Stimulated activated CD8-positive, alpha-beta memory T cell treated with anti-CD3 and anti-CD28 coated beads, Interleukin-15, amount 100 ng/mL, for 24 hours (primary cell): ENCODE data around the gene TFF1.
"Not testable (repeated sequence)": the region's sequence is repeated elsewhere in the genome, so short reads cannot be mapped to it uniquely, and the experiment has no call there.

ENCODE experiments used
- DNase-seq: peaks from one replicate; pipeline ENCODE4 v3.0.0-alpha.2; 2020; ENCODE audit warnings: low read depth

The TFF1 gene

DNA sequence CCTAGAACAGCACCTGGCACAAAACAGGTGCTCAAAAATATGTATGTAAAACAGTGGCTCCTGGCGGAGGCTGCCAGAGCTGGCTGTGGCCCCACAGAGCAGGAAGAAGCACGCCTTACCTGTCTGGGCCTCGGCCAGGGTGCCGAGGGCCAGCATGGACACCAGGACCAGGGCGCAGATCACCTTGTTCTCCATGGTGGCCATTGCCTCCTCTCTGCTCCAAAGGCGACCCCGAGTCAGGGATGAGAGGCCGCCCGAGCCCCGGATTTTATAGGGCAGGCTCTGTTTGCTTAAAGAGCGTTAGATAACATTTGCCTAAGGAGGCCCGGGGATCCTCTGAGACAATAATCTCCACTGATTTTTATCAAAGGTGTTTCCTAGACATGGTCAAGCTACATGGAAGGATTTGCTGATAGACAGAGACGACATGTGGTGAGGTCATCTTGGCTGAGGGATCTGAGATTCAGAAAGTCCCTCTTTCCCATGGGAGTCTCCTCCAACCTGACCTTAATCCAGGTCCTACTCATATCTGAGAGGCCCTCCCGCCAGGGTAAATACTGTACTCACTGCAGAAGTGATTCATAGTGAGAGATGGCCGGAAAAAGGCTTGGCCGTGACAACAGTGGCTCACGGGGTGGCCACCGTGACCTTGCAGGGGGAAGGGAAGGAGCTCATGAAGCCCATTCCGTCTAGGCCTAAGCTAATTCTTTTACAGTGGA lies at the start of gene TFF1:
TSS of gene TFF1 (minus strand) at position 244 of the 719 bp plus-strand sequence. CDS start at position 204, 40 bp downstream.
- no peak for DNase-seq

DNA sequence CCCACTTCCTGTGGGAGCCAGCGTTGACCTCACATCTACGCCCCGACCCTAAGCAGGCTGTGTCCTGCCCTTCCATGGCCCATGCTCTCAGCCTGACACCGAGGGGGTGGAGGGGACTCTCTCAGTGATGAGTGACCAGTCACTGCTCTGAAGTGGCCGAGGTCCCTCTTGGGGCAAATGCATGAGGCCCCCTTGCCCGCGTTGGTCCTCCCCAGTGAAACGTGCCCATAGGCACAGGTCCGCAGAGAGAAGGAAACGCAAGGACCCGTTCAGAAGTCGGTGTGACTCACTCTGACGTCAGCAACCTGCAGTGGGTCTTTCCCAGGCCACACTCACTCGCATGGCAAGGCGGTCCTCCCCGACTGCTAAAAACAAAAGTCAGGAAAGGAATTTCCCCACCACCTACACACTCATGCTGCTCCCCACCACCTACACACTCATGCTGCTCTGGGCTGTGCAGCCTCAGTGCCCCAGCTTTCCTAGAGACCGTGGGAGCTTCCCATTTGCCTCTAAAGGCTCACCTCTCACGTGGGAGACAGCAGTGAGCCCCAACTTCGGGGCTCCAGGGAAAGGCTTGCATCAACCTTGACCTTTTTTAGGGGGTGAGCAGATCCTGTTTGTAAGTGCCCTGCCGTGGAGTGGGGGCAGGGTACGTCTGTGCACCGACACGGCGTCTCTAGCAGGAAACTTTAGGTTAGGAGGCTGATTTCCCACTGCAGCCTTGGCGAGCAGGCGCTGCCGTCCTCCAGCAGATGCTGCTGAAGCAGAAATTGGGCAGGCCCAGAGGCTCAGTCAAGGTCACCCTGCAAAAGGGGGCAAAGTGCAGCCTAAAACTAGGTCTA lies 48.8 kb upstream of the TFF1 start:
- peak; percentile 63 for DNase-seq

DNA sequence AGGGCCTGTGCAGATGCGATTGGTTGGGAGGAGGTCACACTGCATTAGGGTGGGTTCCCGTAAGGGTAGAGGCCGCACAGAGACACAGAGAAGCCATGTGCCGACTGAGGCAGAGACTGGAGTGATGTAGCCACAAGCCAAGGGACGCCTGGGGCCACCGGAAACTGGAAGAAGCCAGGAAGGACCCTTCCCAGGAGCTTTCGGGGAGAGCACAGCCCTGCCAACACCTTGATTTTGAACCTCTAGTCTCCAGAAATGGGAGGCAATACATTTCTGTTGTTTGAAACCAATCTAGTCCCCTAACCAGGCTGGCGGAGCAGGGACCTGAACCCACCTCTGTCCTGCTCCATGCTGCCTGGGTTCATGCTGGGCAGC lies 48.2 kb upstream of the TFF1 start:
- DNase-seq, result no peak

DNA sequence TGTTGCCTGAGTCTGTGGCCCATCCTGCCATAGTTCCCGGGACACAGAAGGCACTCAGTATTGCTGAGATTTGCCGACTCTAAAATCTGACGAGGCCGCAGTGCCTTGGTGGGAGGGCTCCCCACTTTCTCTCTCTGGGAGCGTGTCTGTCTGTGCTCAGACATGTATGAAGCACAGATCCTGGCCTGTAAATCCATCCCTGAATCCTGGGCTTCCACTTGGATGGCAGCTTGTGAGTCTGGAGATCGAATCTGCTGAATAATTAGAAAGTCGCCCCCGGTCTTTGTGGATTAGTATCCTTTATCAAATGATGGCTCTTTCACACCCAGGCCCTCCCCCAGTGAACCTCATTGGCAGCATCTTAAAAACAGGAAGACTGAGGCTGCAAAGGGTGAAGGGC lies 47.7 kb upstream of the TFF1 start:
- DNase-seq, result no peak

DNA sequence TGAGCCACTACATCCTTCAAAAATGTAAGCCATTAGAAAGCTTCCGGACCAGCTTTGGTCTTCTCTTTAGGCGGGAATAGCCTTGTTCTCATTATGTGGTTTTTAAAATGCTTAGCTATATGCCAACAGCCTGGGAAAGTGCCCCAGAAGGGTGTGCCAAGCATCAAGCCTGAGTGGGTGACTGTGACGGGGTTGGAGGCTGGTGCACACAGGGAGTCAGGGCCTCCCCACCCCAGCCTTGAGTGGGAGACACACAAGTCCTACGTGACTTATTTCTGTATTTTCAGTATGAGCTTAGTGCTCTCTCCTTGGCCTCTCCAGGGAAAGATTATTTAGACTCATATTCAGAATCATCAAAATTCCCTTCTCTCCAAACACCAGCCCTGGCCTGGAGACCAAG lies 47.2 kb upstream of the TFF1 start:
- no peak for DNase-seq

DNA sequence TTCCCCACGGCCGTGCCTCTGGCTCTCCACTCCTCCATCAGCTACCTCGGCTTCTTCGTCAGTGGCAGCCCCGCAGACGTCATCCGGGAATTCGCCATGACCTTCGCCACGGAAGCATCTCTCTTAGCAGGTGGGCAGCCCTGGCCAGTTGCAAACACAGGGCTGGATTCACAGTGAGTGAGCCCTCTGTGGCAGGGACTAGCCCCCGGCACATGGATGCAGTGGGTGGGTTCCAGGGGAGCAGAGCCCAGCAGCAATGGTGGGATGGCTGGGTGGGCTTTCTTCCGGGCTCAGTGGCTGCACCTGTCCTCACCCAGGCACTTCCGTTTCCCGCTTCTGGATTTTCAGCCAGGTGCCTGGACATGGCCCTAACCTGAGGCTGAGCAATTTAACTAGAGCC lies 46.8 kb upstream of the TFF1 start:
- DNase-seq, result no peak

DNA sequence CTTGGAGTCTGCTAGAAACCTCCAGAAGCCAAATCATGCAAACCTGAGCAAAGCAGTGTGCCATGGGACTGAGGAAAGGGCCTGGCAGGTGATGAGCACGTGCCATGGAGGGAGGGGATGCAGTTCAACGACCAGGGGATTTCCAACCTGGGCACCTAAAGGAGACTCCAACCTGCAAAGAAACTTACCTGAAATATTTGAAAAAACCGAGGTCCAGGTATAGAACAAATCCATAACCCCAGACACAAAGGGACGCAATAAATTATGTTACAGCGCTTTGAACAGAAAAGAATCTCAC lies 46.2 kb upstream of the TFF1 start:
- DNase-seq, result no peak

DNA sequence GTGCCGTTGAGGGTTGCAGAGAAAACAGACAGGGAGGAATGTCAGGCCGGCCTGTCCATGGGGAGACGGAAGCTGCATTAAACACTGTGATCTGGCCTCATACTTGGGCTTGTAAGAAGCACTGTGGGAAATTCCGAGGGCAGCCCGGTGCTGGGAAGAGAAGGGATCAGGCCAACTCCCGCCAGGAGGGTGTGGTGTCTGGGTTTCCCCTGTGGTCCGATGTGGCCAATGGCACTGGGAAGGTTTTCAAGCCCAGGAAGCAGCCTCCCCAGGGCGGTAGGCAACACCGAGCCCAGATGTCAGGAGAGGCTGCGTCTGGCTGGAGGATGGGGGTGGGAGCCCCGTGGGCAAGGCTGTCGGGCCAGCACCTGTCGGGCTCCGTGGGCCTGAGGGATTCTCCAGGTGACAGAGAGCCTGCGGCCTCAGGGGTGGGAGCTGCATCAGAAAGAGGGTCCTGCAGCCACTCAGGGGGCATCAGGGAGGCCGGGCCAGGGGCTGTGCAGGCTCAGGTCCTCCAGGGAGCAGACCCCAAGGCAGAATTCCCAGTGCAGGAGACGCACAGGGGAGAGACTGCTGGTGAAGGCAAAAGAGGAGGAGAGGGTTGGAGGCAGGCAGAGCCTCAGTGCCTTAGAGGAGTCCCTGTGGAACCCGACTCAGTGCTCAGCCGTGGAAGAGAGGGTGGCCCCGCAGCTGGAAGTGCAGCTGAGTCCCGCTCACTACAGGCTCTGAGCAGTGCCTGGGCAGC lies 45.7 kb upstream of the TFF1 start:
- DNase-seq, result no peak

DNA sequence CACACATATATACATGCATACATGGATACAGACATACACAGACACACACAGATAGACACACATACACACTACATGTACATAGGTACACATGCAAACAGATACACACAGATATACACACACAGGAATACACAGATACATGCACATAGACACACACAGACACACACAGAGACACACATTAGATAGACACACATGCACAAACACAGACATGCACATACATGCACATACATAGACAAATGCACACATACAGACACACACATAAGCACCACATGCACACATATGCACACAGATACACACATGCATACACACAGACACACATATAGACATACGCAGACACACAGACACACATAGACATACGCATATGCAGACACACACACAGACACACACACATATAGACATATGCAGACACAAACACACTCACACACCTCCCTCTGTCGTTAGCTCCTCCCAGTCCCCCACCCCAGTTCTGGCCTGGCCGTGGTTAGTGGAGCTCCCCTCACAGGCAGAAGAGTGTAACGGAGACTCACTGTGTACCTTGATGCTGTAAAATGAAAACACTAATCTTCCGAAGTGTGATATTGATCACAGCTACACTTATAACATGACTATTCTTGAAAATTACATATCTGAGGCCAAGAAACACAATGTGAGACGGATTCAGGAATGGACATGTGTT lies 45.0 kb upstream of the TFF1 start:
- DNase-seq, result no peak

DNA sequence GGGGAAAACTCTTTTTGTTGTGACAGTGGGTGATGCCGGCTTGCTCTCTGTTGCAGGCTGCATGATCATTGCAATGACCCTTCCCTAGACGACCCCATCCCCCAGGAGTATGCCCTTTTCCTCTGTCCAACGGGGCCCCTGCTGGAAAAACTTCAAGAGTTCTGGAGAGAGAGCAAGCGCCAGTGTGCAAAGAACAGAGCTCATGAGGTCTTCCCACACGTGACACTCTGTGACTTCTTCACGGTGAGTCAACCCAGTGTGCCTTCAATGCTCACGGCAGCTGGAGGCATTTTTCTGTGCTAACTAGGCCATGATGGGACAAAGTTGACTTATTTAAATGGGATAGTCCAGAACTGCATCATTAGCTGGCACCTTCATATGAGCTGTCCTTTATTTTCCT lies 43.0 kb upstream of the TFF1 start:
- no peak for DNase-seq

DNA sequence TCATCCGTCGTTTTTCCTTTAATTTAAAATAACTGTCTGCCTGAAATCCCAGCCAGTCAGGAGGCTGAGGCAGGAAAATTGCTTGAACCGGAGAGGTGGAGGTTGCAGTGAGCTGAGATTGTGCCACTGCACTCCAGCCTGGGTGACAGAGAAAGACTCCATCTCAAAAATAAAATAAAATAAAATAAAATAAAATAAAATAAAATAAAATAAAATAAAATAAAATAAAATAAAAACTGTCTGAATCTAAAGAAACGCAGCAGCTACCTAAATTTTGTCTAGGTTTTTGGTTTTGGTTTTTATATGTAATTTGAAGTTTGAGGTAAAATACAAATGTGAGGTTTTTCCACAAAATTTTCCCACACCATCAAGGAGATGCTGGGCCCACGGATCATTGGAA lies 42.4 kb upstream of the TFF1 start:
- DNase-seq, result not testable (repeated sequence)

DNA sequence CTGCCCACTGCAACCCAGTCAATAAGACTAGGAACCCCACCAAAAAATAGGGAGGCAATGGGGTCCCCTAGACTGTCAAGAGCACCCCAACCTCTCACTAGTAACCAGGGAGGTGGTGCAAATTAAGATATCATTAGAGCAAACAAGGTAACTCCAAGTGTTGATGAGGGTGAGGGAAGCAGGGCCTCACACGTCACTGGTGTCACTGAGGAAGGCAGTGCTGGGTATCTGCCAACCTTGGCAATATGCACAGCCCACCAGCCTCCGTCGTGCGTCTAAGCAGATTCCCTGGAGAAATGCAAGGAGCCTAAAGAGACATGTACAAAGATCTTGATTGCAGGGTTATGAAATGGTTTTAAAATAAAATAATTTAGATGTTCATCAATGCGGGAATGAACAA lies 41.1 kb upstream of the TFF1 start:
- DNase-seq, result no peak

DNA sequence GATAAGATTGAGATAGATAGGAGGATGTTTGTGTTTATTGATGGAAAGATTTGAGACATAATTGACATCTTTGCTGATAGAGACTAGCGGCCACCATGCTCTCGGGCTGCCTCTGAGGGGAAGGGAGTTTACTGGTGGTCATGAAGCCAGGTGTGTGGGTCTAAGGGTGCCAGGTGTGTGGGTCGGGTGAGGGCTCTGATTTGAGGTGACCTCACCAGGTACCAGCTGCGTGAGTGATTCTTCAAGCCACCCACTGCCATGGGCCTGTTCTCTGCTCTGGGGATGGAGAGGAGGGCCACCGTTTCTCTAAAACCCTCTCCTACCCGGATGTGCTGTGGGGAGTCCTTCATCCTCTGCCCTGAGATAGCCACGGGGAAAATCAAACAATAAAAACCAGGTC lies 40.5 kb upstream of the TFF1 start:
- no peak for DNase-seq

DNA sequence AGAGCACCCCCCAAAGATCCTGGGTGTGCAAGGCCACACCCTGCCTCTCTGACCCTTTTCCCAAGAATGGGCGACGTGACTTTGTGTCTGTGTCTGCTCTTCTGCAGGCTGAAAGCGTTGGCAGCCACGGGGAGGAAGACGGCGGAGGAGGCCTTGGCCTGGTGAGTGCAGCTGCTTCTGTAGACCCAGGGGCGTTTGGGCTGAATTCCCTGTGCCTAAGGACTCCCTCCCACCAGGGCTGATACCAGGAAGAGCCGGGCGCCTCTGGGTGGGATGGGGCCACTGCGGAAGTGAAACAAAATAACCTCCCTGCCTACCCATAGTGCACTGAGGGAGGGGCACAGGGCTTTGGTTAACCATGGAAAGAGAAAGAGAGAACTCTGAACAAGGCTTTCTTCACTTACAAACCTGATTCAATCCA lies 39.9 kb upstream of the TFF1 start:
- DNase-seq, result no peak

DNA sequence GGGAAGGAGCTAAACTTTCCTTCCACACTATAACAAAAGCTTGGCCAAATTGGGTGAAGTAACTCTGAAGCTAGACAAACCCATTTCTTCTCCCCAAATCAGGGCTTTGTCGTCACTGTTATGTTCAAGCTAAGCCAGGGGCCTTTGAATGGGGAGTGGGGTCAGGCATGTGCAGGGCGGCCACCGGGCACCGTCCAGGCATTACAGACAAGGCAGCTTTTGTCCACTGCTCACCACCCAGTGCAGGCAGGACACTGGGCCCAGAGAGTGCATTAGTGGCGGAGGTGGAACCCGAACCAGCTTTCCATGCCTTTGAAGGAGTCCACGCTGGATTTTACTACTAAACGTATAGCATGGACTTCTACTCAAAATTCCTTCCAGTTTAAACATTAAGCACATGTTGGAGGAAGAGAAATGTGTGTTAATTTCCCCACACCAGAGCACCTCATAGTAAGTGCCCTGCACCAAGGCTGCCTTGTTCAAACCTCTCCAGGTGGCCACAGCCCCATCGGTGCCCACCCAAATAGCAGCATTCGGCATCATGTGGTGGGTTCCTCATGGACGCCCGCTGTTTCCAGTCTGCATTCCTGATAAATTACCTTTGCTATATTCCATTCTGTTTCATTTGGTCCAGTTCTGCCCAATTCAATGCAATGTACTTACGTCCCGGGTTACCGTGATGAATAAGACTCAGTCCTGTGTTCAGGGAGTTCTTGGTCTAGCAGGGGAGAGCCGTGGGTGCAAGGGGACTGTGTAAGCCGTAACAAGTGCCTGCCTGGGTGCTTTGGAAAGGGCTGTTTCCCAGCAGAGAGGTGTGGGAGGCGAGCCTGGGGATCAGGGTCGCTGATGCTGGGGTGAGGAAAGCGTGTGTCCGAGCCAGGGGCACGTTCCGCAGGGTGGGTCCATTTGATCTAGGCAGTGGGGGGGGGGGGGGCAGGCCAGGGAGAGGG lies 39.0 kb upstream of the TFF1 start:
- DNase-seq, result no peak

DNA sequence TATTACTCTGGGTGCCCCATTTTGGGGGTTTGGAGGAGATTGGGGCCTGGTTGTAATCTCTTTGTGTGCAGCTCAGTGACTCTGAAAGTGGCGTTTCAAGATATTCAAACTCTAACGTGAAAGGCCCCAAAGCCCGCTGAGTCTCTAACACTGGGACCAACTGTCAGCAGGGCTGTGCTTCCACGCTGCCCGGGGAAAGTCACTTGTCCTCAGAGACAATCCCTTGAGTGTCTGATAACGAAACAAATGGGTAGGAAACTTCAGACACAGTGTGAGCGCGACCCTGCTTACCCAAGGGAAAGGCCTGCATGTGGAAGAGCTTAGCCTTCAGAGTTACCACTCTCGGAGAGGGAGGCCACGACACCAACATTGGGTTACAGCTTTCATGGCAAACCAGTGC lies 38.2 kb upstream of the TFF1 start:
- DNase-seq, result no peak

DNA sequence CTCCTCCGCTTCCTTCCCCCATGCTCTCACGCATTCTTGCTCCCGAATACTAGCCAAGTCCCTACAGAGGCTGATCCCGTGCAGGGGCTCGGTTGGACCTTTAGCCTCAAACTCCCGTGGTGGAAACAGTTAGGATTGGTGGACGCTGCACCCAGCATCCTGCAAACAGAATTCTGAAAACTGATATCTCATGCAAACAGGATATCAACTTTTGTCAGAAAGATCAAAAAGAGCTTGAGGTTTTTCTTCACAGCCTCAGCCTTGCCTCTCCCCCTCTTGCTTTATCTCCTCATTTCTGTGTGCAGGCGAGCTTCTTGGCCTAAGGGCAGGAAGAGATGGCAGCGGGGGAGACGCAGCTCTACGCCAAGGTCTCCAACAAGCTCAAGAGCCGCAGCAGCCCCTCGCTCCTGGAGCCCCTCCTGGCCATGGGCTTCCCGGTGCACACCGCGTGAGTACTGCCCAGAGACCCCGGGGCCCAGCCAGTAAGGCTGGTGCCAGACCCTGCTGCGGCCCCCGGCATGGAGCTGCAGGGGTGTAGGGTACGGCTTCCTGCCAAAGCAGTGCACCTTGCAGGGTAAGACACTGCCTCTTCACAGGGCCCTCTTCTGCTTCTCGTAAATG lies 37.4 kb upstream of the TFF1 start, which contains the start of gene UBASH3A:
TSS of gene UBASH3A (plus strand) at position 292 of the 621 bp plus-strand sequence. CDS start at position 336, 44 bp downstream.
- DNase-seq, result no peak

DNA sequence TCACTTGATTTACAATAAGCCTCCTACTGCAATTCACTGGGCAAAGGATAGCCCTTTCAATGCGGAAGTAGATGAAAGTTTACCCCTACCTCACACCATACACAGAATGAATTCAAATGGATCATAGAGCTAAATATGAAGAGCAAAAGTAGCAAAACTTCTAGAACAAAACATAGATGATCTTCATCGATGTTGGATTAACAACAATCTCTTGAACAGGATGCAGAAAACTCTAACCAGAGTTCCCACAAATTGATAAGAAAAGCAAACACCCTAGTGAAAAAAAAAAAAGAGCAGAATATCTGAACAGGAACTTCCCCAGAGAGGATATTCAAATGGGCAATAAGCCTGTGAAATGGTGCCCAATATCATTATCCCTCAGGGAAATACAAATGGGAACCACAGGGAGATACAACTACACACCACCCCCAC lies 35.5 kb upstream of the TFF1 start:
- no peak for DNase-seq

DNA sequence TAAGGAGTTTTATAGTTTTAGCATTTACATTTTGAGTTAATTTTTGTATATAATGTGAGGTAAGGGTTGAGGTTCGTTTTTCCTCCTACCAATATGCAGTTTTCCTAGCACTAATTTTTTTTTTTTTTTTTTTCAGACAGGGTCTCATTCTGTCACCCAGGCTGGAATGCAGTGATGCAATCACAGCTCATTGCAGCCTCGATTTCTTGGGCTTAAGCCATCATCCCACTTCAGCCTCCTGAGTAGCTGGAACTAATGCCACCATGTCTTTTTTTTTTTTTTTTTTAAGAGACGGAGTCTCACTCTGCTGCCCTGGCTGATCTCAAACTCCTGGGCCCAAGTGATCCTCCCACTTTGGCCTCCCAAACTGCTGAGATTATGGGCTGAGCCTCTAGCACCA lies 34.8 kb upstream of the TFF1 start:
- no peak for DNase-seq

DNA sequence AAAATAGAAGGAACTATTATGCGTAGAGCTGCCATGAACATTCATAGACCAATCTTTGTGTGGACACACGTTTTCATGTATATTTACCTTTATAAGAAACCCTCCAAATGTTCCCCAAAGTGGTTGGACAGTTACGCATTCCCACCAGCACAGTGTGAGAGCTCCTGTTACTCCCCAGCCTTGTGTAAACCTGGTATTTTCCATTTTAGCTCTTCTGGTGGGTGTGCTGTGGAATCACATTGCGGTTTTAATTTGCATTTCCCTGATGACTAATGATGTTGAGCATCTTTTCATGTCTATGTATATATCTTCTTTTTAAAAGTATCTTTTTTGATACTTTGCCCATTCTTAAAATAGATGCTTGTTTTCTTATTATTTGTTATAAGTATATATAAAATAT lies 34.2 kb upstream of the TFF1 start:
- DNase-seq, result no peak
